GM12878 (cell line): ENCODE results near the gene IMMP2L. TPM values are rescaled to one million over a fixed set of nuclear protein-coding genes. Genes with fewer than 3 reads are reported as not detected.

Experiments used
- ATAC-seq: fragments of 200-7000 bp; cut with Tn5 transposase; 3 replicates; pipeline ENCODE4 v1.9.1; 2020; ENCODE audit warnings: mild to moderate bottlenecking, moderate library complexity
- BruUV-seq: library from RNA; stranded (reverse); fragments of 400-500 nt; replicated peaks from 2 replicates; lab custom pipeline; 2021; lab: Mats Ljungman, UMichigan
- CTCF ChIA-PET: fragments of 300-600 bp; sonication (Branson Sonifier 250); formaldehyde crosslinking; extraction: SDS; loops from one replicate; lab custom pipeline; 2021; ENCODE audit warnings: inconsistent platforms; lab: Yijun Ruan, JAX
- POLR2A ChIA-PET: fragments of 350-600 bp; formaldehyde crosslinking; extraction: SDS; loops from one replicate; lab custom pipeline; 2021; ENCODE audit warnings: inconsistent platforms; lab: Charles Lee
- RAD21 ChIA-PET: fragments of 300-600 bp; sonication (Branson Sonifier 250); formaldehyde crosslinking; loops from one replicate; lab custom pipeline; 2023; ENCODE audit warnings: antibody characterized with exemption; ENCODE audit not compliant: unreplicated experiment; lab: Charles Lee
- SMC1A ChIA-PET: fragments of 300-600 bp; sonication (Branson Sonifier 250); formaldehyde crosslinking; loops from one replicate; lab custom pipeline; 2023; ENCODE audit not compliant: unreplicated experiment, uncharacterized antibody; lab: Charles Lee
- DNase-seq: peaks from one replicate; pipeline ENCODE4 v3.0.0-alpha.2; 2011; ENCODE audit warnings: low read depth, low spot score
- FAIRE-seq: peaks from 3 replicates; lab custom pipeline; 2011; peaks lifted over from hg19 to GRCh38; lab: Jason Lieb, UNC
- H2AFZ ChIP-seq: 2 replicates; pipeline ENCODE4 v1.6.0; 2011; ENCODE audit warnings: low read depth, low read length, control low read depth; ENCODE audit not compliant: control insufficient read depth
- H3K27ac ChIP-seq: 2 replicates; pipeline ENCODE4 v1.5.1; 2011; ENCODE audit warnings: control low read depth; ENCODE audit not compliant: control insufficient read depth, insufficient read depth
- H3K27me3 ChIP-seq, 2 experiments: replicated peaks in 1 of 2; 2 replicates each; pipeline versions ENCODE4 v1.6.0 to v1.6.1; 2011; ENCODE audit warnings: low read length in 1 of 2; ENCODE audit not compliant: control insufficient read depth in 2 of 2, insufficient read depth in 2 of 2
- H3K36me3 ChIP-seq, 2 experiments: 2 replicates each; pipeline ENCODE4 v1.5.1; 2011; ENCODE audit warnings: low read length in 1 of 2; ENCODE audit not compliant: control insufficient read depth in 2 of 2, insufficient read depth in 2 of 2
- H3K4me1 ChIP-seq: 2 replicates; pipeline ENCODE4 v1.6.1; 2011; ENCODE audit warnings: mild to moderate bottlenecking, low read length, moderate library complexity, mixed read lengths; ENCODE audit not compliant: control insufficient read depth, insufficient read depth
- H3K4me2 ChIP-seq: 2 replicates; pipeline ENCODE4 v1.6.0; 2011; ENCODE audit warnings: control low read depth; ENCODE audit not compliant: control insufficient read depth, insufficient read depth
- H3K4me3 ChIP-seq: fragments of 200-600 bp; sonication (generic); 2 replicates; pipeline ENCODE4 v1.5.1; 2016
- H3K79me2 ChIP-seq: 2 replicates; pipeline ENCODE4 v1.6.0; 2011; ENCODE audit warnings: low read length; ENCODE audit not compliant: control insufficient read depth, insufficient read depth
- H3K9ac ChIP-seq: 2 replicates; pipeline ENCODE4 v1.8.0; 2011; ENCODE audit warnings: low read length, control low read depth, mixed read lengths; ENCODE audit not compliant: control insufficient read depth, insufficient read depth
- H3K9me3 ChIP-seq: replicated peaks from 3 replicates; pipeline ENCODE4 v1.5.1; 2011; ENCODE audit warnings: mild to moderate bottlenecking, low read length; ENCODE audit not compliant: control insufficient read depth, insufficient read depth
- H4K20me1 ChIP-seq: 2 replicates; pipeline ENCODE4 v1.6.0; 2011; ENCODE audit not compliant: control insufficient read depth, insufficient read depth
- CBX5 ChIP-seq: sonication (generic); IDR thresholded peaks from 2 replicates; pipeline ENCODE4 v1.6.1; 2016; ENCODE audit warnings: low read depth, moderate library complexity, mild to moderate bottlenecking, inconsistent platforms
- MTA3 ChIP-seq: IDR thresholded peaks from 2 replicates; pipeline ENCODE4 v1.6.1; 2012; ENCODE audit warnings: low read length, inconsistent platforms, borderline replicate concordance
- POU2F2 ChIP-seq: IDR thresholded peaks from 3 replicates; pipeline ENCODE4 v1.6.1; 2011; ENCODE audit warnings: low read depth, mild to moderate bottlenecking, low read length, borderline replicate concordance
- RCOR1 ChIP-seq: conservative IDR thresholded peaks from 2 replicates; pipeline ENCODE4 v1.6.1; 2012; ENCODE audit warnings: low read depth, low read length, improper control_type of control experiment
- SIN3A ChIP-seq: IDR thresholded peaks from 2 replicates; pipeline ENCODE4 v1.6.1; 2012; ENCODE audit warnings: low read depth, low read length, improper control_type of control experiment
- SP1 ChIP-seq: IDR thresholded peaks from one replicate; pipeline ENCODE4 v1.6.1; 2011; ENCODE audit warnings: low read depth, low read length
- SUPT20H ChIP-seq: IDR thresholded peaks from 2 replicates; pipeline ENCODE4 v1.6.1; 2011; ENCODE audit warnings: low read depth, mild to moderate bottlenecking, low read length, moderate library complexity, borderline replicate concordance; ENCODE audit not compliant: control insufficient read depth
- TARDBP ChIP-seq: IDR thresholded peaks from 2 replicates; pipeline ENCODE4 v1.6.1; 2016; ENCODE audit warnings: borderline replicate concordance
- WRNIP1 ChIP-seq: IDR thresholded peaks from 2 replicates; pipeline ENCODE4 v1.6.1; 2011; ENCODE audit warnings: low read depth, low read length, improper control_type of control experiment, borderline replicate concordance
- WGBS: methylation state at CpG from one replicate; pipeline ENCODE4 v1.1.6; 2016; ENCODE audit warnings: low lambda C conversion rate; ENCODE audit not compliant: insufficient replicate concordance, insufficient coverage; ENCODE audit errors: missing lambda C conversion rate; 5-methylcytosine and 5-hydroxymethylcytosine counted together
- in situ Hi-C: fragments of 300-500 bp; cut with MboI; formaldehyde crosslinking; loops from 9 replicates; pipeline ENCODE4 v1.14.3; 2018; ENCODE audit warnings: mixed read lengths
- intact Hi-C: fragments of 100-400 bp; cut with micrococcal nuclease; formaldehyde crosslinking; loops from one replicate; pipeline ENCODE4 v1.14.2; 2022; ENCODE audit not compliant: unreplicated experiment
- polyA plus RNA-seq, 11 experiments: library from polyadenylated mRNA; depleted of rRNA in 4 of 11; unstranded in 6 of 11; stranded (reverse) in 5 of 11; fragments of >200 nt; fragmentation: Nextera tagmentation in 4 of 11; fragmentation: Illumina TruSeq in 1 of 11; extraction: Ambion mirVana in 4 of 11; extraction: Trizol in 1 of 11; gene quantifications; 1 replicate in 1 of 11; 2 replicates in 10 of 11; pipeline versions ENCODE4 v1.2.1 to v1.2.3, GENCODE V29; 2011 to 2016; ENCODE audit warnings: inconsistent platforms in 2 of 11, missing spikeins in 2 of 11, low read depth in 1 of 11
- total RNA-seq, 4 experiments: library from RNA; depleted of rRNA in 3 of 4; stranded (reverse); fragments of >200 nt in 3 of 4; fragmentation: Illumina TruSeq in 1 of 4; extraction: Trizol in 1 of 4; gene quantifications; 2 replicates each; pipeline versions ENCODE4 v1.2.1 to v1.2.3, GENCODE V29; 2013 to 2021
- TF ChIP-seq, protein P1 (sequence below): fragments of 450-650 bp; IDR thresholded peaks from 2 replicates; pipeline ENCODE4 v1.6.1; 2017; ENCODE audit warnings: mild to moderate bottlenecking, moderate library complexity

The IMMP2L gene
- total and polyA plus RNA-seq, 10 of the 15 experiments (the other 5 are each of a cell fraction or from before 2014, with no cell fraction given) = 12.6 to 46.3 (median 19.6) TPM

- no peak for FAIRE-seq
Observed at GRCh38 chr7:111474723-111475418, 87.4 kb downstream of the IMMP2L start.

More at GRCh38 chr7:111474723-111475418, 87.4 kb downstream of the IMMP2L start:
- ATAC-seq = no peak
- intact Hi-C loops = no loop called here
- TF ChIP-seq CBX5 = no peak
- no peak for TF ChIP-seq SP1
- TF ChIP-seq, protein P1, sequence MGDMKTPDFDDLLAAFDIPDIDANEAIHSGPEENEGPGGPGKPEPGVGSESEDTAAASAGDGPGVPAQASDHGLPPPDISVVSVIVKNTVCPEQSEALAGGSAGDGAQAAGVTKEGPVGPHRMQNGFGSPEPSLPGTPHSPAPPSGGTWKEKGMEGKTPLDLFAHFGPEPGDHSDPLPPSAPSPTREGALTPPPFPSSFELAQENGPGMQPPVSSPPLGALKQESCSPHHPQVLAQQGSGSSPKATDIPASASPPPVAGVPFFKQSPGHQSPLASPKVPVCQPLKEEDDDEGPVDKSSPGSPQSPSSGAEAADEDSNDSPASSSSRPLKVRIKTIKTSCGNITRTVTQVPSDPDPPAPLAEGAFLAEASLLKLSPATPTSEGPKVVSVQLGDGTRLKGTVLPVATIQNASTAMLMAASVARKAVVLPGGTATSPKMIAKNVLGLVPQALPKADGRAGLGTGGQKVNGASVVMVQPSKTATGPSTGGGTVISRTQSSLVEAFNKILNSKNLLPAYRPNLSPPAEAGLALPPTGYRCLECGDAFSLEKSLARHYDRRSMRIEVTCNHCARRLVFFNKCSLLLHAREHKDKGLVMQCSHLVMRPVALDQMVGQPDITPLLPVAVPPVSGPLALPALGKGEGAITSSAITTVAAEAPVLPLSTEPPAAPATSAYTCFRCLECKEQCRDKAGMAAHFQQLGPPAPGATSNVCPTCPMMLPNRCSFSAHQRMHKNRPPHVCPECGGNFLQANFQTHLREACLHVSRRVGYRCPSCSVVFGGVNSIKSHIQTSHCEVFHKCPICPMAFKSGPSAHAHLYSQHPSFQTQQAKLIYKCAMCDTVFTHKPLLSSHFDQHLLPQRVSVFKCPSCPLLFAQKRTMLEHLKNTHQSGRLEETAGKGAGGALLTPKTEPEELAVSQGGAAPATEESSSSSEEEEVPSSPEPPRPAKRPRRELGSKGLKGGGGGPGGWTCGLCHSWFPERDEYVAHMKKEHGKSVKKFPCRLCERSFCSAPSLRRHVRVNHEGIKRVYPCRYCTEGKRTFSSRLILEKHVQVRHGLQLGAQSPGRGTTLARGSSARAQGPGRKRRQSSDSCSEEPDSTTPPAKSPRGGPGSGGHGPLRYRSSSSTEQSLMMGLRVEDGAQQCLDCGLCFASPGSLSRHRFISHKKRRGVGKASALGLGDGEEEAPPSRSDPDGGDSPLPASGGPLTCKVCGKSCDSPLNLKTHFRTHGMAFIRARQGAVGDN = no peak
- TF ChIP-seq POU2F2 = no peak
- TF ChIP-seq SIN3A = no peak
- no peak for TF ChIP-seq RCOR1
- TF ChIP-seq SUPT20H = no peak
- TF ChIP-seq TARDBP = no peak
- no peak for TF ChIP-seq WRNIP1
- TF ChIP-seq MTA3 = no peak
- TF ChIP-seq, all 136 proteins: peak for 0
- H3K36me3 ChIP-seq = no peaks in the 10 kb centered on the region
- DNase-seq = no peak
- POLR2A ChIA-PET = no interaction called here
- 77% methylated on average over 4 of the region's 4 CpGs for WGBS
- H2AFZ ChIP-seq = no peak overlapping the region
- no peak overlapping the region for H3K9ac ChIP-seq
- RAD21 ChIA-PET = no interaction called here
- no peaks in the 10 kb centered on the region for H3K4me1 ChIP-seq
- in situ Hi-C loops = no loop called here
- no peaks in the 10 kb centered on the region for H4K20me1 ChIP-seq
- SMC1A ChIA-PET = interaction anchor here (0.8 to 1.1 kb wide), 2 partner anchors 94 to 191 kb away, joined by 3 to 4 read pairs; no protein-coding TSS in a partner anchor
- no peaks in the 10 kb centered on the region; the same call in 1 of the 3 replicates for H3K9me3 ChIP-seq
- H3K4me3 ChIP-seq = no peak overlapping the region
- no peaks in the 10 kb centered on the region for H3K79me2 ChIP-seq
- no peaks in the 10 kb centered on the region for H3K27me3 ChIP-seq
- BruUV-seq = no TSS peak
- CTCF ChIA-PET = no interaction called here
- no peak overlapping the region for H3K4me2 ChIP-seq
- no peak overlapping the region for H3K27ac ChIP-seq
